ENCODE results near the gene FAM168B.

The FAM168B gene

GRCh38 chr2:131037398-131038257 is 55.6 kb downstream of the FAM168B start:
- no peak overlapping the region for H3K27ac ChIP-seq (ENCODE audit: low read depth, low read length)
- H3K27me3 ChIP-seq (ENCODE audit: insufficient read depth, low read length), result peaks cover 11% of the 10 kb centered on the region; the same call in 1 of the 2 replicates
- no peak overlapping the region for H2AFZ ChIP-seq (ENCODE audit: low read length, unreplicated experiment)
- H3K4me3 ChIP-seq (ENCODE audit: low read depth, low read length), result no peak overlapping the region
- H3K36me3 ChIP-seq (ENCODE audit: insufficient read depth, low read length), result no peaks in the 10 kb centered on the region
- no peaks in the 10 kb centered on the region for H3K79me2 ChIP-seq (ENCODE audit: control insufficient read depth, insufficient read depth, low read length, unreplicated experiment)
- H3K4me1 ChIP-seq (ENCODE audit: control insufficient read depth, insufficient read depth, low read length, unreplicated experiment), result peaks cover 11% of the 10 kb centered on the region

- no peak overlapping the region for H2AFZ ChIP-seq (ENCODE audit: low read length, unreplicated experiment)
- peaks cover 11% of the 10 kb centered on the region; the same call in 1 of the 2 replicates for H3K27me3 ChIP-seq (ENCODE audit: insufficient read depth, low read length)
These were observed 56.4 kb downstream of the FAM168B start for GRCh38 chr2:131036696-131037397.

GRCh38 chr2:131036269-131036668 is 57.0 kb downstream of the FAM168B start:
- Histone ChIP-seq H2AFZ (ENCODE audit: low read length, unreplicated experiment) (no peak overlapping the region), H3K27me3 (ENCODE audit: insufficient read depth, low read length) (peaks cover 11% of the 10 kb centered on the region; the same call in 1 of the 2 replicates), H3K36me3 (ENCODE audit: insufficient read depth, low read length) (no peaks in the 10 kb centered on the region), H3K27ac (ENCODE audit: low read depth, low read length) (no peak overlapping the region), H3K79me2 (ENCODE audit: control insufficient read depth, insufficient read depth, low read length, unreplicated experiment) (no peaks in the 10 kb centered on the region), H3K4me3 (ENCODE audit: low read depth, low read length) (no peak overlapping the region; the same call in 1 of the 2 replicates), H3K4me1 (ENCODE audit: control insufficient read depth, insufficient read depth, low read length, unreplicated experiment) (peaks cover 8% of the 10 kb centered on the region)

More at GRCh38 chr2:131036696-131037397, 56.4 kb downstream of the FAM168B start:
- Histone ChIP-seq H3K79me2 (ENCODE audit: control insufficient read depth, insufficient read depth, low read length, unreplicated experiment) (no peaks in the 10 kb centered on the region), H3K4me1 (ENCODE audit: control insufficient read depth, insufficient read depth, low read length, unreplicated experiment) (peaks cover 8% of the 10 kb centered on the region), H3K36me3 (ENCODE audit: insufficient read depth, low read length) (no peaks in the 10 kb centered on the region), H3K27ac (ENCODE audit: low read depth, low read length) (no peak overlapping the region), H3K4me3 (ENCODE audit: low read depth, low read length) (no peak overlapping the region)

GRCh38 chr2:131035826-131036231 is 57.4 kb downstream of the FAM168B start:
- H2AFZ ChIP-seq (ENCODE audit: low read length, unreplicated experiment), result peak overlapping the region; percentile 43
- H3K79me2 ChIP-seq (ENCODE audit: control insufficient read depth, insufficient read depth, low read length, unreplicated experiment), result no peaks in the 10 kb centered on the region
- H3K4me3 ChIP-seq (ENCODE audit: low read depth, low read length), result peak overlapping the region; percentile 77
- H3K36me3 ChIP-seq (ENCODE audit: insufficient read depth, low read length), result no peaks in the 10 kb centered on the region
- H3K27me3 ChIP-seq (ENCODE audit: insufficient read depth, low read length), result peaks cover 11% of the 10 kb centered on the region; the same call in 1 of the 2 replicates
- H3K4me1 ChIP-seq (ENCODE audit: control insufficient read depth, insufficient read depth, low read length, unreplicated experiment), result peaks cover 8% of the 10 kb centered on the region
- no peak overlapping the region for H3K27ac ChIP-seq (ENCODE audit: low read depth, low read length)

- Histone ChIP-seq H3K4me3 (ENCODE audit: low read depth, low read length) (peak overlapping the region; percentile 77), H2AFZ (ENCODE audit: low read length, unreplicated experiment) (peak overlapping the region; percentile 43), H3K27ac (ENCODE audit: low read depth, low read length) (no peak overlapping the region), H3K27me3 (ENCODE audit: insufficient read depth, low read length) (peaks cover 11% of the 10 kb centered on the region; the same call in 1 of the 2 replicates), H3K4me1 (ENCODE audit: control insufficient read depth, insufficient read depth, low read length, unreplicated experiment) (peaks cover 8% of the 10 kb centered on the region), H3K36me3 (ENCODE audit: insufficient read depth, low read length) (no peaks in the 10 kb centered on the region), H3K79me2 (ENCODE audit: control insufficient read depth, insufficient read depth, low read length, unreplicated experiment) (no peaks in the 10 kb centered on the region)
These were observed 58.0 kb downstream of the FAM168B start for GRCh38 chr2:131035112-131035825.

GRCh38 chr2:131034122-131035051 is 58.9 kb downstream of the FAM168B start:
- H2AFZ ChIP-seq (ENCODE audit: low read length, unreplicated experiment), result no peak overlapping the region
- peaks cover 11% of the 10 kb centered on the region; the same call in 1 of the 2 replicates for H3K27me3 ChIP-seq (ENCODE audit: insufficient read depth, low read length)
- peaks cover 8% of the 10 kb centered on the region for H3K4me1 ChIP-seq (ENCODE audit: control insufficient read depth, insufficient read depth, low read length, unreplicated experiment)
- no peaks in the 10 kb centered on the region for H3K79me2 ChIP-seq (ENCODE audit: control insufficient read depth, insufficient read depth, low read length, unreplicated experiment)
- H3K27ac ChIP-seq (ENCODE audit: low read depth, low read length), result no peak overlapping the region
- peak overlapping the region; percentile 71 for H3K4me3 ChIP-seq (ENCODE audit: low read depth, low read length)
- no peaks in the 10 kb centered on the region for H3K36me3 ChIP-seq (ENCODE audit: insufficient read depth, low read length)

- Histone ChIP-seq H3K27ac (ENCODE audit: low read depth, low read length) (no peak overlapping the region), H3K79me2 (ENCODE audit: control insufficient read depth, insufficient read depth, low read length, unreplicated experiment) (no peaks in the 10 kb centered on the region), H2AFZ (ENCODE audit: low read length, unreplicated experiment) (no peak overlapping the region), H3K27me3 (ENCODE audit: insufficient read depth, low read length) (peaks cover 11% of the 10 kb centered on the region; the same call in 1 of the 2 replicates), H3K4me1 (ENCODE audit: control insufficient read depth, insufficient read depth, low read length, unreplicated experiment) (peaks cover 8% of the 10 kb centered on the region), H3K4me3 (ENCODE audit: low read depth, low read length) (no peak overlapping the region), H3K36me3 (ENCODE audit: insufficient read depth, low read length) (no peaks in the 10 kb centered on the region)
These were observed 59.5 kb downstream of the FAM168B start for GRCh38 chr2:131033786-131034121.

GRCh38 chr2:131032393-131032836 is 60.8 kb downstream of the FAM168B start:
- Histone ChIP-seq H3K4me3 (ENCODE audit: low read depth, low read length) (no peak overlapping the region), H3K27me3 (ENCODE audit: insufficient read depth, low read length) (peaks cover 11% of the 10 kb centered on the region; the same call in 1 of the 2 replicates), H3K4me1 (ENCODE audit: control insufficient read depth, insufficient read depth, low read length, unreplicated experiment) (peaks cover 8% of the 10 kb centered on the region), H3K79me2 (ENCODE audit: control insufficient read depth, insufficient read depth, low read length, unreplicated experiment) (no peaks in the 10 kb centered on the region), H2AFZ (ENCODE audit: low read length, unreplicated experiment) (no peak overlapping the region), H3K27ac (ENCODE audit: low read depth, low read length) (no peak overlapping the region), H3K36me3 (ENCODE audit: insufficient read depth, low read length) (no peaks in the 10 kb centered on the region)

- H3K4me1 ChIP-seq (ENCODE audit: control insufficient read depth, insufficient read depth, low read length, unreplicated experiment), result peaks cover 8% of the 10 kb centered on the region
- no peaks in the 10 kb centered on the region for H3K36me3 ChIP-seq (ENCODE audit: insufficient read depth, low read length)
- H3K27me3 ChIP-seq (ENCODE audit: insufficient read depth, low read length), result peaks cover 13% of the 10 kb centered on the region; the same call in 1 of the 2 replicates
- no peak overlapping the region for H2AFZ ChIP-seq (ENCODE audit: low read length, unreplicated experiment)
- no peak overlapping the region for H3K4me3 ChIP-seq (ENCODE audit: low read depth, low read length)
- H3K27ac ChIP-seq (ENCODE audit: low read depth, low read length), result no peak overlapping the region
- H3K79me2 ChIP-seq (ENCODE audit: control insufficient read depth, insufficient read depth, low read length, unreplicated experiment), result no peaks in the 10 kb centered on the region
These were observed 61.4 kb downstream of the FAM168B start for GRCh38 chr2:131031875-131032274.
